Activated T-helper 9 cell treated with anti-CD3 and anti-CD28 coated beads, Interleukin-2, amount 50 U/mL, for 16 hours (primary cell): ENCODE data around the gene ADAT2.
"Not testable (repeated sequence)": the region's sequence is repeated elsewhere in the genome, so short reads cannot be mapped to it uniquely, and the experiment has no call there.

Source experiments
- DNase-seq: peaks from one replicate; pipeline ENCODE4 v3.0.0-alpha.2; 2020; ENCODE audit warnings: low read depth

ADAT2 gene

DNA sequence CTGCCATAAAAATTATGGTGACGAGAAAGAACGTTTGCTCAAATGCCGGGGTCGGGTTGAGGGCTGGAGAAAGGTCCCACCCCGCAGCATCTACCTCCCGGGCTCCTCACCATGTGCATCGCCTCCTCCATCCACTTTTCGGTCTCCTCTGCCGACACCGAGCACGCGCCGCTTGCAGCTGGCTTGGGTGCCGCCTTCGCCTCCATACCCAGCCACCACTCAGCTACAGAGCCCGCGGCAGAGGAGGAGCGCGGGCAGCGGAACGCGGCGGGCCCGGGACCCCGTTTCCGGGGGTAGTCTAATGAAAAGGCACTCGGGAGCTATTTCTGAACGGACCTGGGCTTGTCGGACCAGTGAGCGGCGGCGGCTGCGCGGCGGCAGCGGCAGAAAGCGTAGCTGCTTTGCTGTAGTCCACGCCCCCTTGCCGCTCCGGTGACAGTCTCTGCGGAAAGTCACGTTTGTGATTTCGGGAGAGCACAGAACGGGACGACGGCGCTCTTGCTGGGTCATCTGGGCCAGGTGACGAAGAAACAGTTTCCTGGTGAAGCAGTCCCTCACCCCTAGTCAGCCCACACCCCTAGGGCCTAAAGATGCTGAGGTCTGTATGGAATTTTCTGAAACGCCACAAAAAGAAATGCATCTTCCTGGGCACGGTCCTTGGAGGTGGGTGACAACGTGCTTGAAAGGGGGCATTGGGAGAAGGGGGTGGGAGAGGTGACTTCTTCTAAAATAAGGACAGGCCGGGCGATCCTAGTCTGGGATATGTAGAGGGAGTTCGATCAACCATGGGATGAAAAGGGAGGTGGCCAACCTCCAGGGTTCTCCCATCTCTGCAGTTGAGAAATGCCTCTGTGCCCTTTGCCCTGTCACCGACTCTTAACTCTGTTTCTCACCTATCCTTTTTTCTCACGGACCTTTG, at the start of gene ADAT2, which contains the start of gene PEX3:
TSS of gene ADAT2 (minus strand) at position 243 of the 919 bp plus-strand sequence. CDS start at position 206, 37 bp downstream.
TSS of gene PEX3 (plus strand) at position 353 of the 919 bp plus-strand sequence. CDS start at position 591, 238 bp downstream.
- peak; percentile 90 for DNase-seq

DNA sequence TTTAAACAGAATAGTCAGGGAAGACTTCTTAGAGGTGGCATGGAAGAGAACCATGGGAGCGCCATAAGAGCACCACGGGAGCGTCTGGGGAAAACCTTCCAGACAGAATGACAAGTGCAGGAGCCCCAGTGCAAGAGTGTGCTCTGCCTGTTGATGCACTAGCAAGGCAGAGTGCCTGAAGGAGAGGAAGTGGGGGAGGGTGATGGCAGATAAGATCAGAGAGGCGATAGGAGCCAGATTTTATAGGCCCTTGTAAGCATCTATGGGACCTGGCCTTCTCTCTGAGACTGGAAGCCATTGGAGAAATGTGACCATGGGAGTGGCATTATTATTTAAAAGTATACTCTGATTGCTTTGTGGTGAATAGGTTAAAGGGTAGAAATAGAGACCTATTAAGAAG, 47.9 kb upstream of the ADAT2 start:
- DNase-seq: no peak

DNA sequence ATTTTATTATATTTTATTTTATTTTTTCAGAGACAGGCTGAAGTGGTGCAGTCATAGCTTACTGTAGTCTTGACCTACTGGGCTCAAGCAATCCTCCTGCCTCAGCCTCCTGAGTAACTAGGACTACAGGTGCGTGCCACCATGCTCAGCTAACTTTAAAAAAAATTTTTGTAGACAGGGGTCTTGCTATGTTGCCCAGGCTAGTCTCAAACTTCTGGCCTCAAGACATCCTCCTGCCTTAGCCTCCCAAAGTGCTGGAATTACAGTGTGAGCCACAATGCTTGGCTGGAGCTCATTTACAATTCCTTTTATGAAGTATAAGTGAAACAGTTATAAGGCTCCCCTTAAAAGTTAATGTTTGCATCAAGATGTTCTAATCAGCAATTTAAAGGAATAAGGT, 46.5 kb upstream of the ADAT2 start:
- no peak for DNase-seq

DNA sequence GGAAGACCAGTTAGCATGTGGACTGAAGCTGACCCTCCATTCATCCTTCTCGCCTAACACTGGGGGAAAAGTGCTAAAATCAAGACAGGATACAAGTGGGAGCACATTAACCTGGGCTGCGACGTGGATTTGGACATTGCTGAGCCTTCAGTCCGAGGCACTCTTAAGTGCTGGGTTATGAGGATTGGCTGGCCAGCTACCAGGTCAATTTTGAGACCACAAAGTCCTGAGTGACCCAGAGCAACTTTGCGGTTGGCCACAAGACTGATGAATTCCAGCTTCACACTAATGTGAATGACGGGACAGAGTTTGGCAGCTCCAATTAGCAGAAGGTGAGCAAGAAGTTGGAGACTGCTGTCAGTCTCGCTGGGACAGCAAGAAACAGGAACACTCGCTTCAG, 40.3 kb upstream of the ADAT2 start:
- no peak for DNase-seq

DNA sequence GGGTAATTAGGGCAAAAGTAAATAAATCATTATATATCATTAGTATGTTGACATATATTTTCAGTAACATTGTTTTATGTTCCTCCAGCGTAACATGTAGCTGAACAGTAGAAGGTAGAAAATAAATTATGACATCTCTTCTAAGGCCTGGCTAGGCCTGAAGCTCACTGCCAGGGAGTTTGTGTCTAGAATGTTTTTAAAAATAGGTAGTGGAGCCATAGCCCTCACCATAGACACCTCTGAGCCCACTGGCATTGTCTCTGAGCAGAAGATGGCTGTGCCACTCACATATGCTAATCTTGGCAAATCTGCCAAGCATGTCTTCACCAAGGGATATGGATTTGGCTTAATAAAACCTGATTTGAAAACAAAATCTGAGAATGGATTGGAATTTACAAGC, 39.7 kb upstream of the ADAT2 start:
- DNase-seq: no peak

DNA sequence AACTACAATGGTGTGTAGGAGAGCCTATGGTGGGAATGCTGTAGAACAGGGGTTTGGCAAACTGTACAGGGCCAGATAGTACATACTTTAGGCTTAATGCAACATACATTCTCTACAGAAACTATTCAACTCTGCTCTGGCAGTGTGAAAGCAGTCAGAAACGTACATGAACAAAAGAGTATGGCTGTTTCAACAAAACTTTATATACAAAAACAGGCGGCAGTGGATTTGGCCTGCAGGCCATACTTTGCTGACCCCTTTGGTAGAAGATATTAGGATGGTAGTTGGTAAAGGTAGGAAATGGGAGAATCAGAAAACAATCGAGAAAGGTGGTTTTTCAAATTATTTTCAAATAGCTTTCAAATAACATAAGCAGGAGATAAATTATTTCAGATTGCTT, 36.3 kb upstream of the ADAT2 start:
- DNase-seq: no peak

DNA sequence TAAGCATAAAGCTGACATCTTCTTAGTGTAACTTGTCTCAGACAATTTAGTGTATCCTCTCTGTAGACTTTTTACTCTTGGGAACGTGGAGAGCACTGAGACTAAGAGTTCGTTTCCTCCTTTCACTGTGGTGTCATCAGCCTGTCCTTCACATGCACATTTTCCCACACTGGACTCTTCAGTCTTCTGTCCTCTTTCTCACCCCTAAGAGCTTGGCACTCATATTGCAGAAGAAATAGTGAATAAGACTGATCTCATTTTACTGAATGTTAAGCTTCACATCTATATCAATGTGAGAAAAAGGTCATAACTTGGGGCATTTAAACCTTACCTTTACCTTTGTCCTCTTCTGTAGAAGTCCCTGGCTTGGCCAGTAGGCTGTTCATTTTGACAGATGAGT, 35.5 kb upstream of the ADAT2 start:
- no peak for DNase-seq

DNA sequence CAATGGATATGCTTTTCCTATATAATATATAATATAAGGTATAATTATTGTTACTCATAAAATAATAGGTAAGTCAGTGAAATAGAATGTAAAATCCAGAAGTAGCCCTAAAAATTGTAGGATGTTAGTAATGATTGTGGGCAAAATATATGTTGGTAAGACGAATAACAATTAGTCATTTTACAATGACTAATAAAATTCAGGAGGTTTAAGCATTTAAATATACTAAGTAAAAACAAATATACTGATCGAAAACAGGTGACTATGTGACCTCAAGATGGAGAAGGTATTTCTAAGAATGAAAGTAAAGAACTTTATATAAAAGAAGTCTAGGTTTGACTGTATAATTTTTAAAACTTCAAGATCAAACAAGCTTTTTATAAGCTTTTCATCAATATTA, 32.1 kb upstream of the ADAT2 start:
- DNase-seq: no peak

DNA sequence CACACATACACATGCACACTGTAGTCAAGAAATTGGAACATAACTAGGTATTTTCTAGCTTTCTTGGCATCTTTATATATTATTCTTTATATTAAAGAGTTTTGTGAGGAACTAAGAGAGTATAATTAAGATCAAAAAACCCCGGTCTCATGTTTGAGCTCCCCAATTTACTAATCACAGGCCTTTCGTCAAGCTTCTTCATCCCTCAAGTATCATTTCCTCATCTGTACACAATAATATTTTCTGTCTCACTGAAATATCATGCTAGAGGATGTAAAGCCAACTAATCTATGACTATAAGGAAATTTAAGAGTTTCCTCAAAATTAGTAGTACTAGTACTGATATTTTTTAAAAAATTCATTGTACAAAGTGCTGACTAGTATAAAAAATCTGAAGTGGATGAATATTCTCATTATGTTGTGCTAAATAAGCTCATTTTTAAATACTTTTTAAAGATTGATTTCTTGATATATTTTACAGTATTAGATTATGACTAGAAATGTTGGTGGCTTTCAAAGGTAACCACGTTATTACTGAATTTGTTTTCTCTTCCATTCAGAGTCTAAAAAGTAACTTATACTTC, 28.1 kb upstream of the ADAT2 start:
- no peak for DNase-seq

DNA sequence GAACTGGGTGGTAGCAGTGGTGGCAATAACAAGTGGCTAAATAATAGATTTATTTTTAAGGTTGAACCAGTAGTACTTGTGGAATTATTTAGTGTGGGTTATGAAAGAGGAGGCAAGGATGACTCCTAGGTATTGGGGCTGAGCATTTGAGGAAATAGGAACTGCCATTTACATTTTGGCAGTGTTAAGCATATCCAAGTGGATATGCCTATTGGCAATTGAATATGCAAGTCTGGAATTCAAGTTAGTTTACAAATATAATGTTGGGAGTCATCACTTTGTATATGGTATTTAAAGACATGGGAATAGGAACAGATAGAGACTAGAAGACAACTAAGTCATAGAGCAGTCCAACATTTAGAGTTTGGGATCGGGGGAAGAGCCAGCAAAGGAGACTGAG, 26.1 kb upstream of the ADAT2 start:
- no peak for DNase-seq

DNA sequence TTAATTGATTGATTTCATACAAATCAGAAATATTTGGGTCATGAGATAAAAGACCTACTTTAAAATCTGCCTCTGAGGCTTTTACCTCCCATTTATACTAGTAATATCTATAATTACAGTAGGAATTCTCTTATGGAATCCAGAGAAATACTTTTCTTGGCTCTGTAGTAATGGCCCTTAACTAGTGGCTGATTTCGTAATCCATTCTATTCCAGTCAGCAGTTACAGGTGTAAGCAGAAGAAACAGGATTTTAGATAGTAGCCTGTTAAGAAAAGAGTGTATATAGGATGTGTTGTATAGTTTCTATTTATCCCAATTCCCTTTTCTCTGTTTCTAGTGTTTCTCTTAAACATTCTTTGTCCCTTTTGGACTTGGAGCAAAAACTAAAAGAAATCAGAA, 21.3 kb upstream of the ADAT2 start:
- DNase-seq: no peak

DNA sequence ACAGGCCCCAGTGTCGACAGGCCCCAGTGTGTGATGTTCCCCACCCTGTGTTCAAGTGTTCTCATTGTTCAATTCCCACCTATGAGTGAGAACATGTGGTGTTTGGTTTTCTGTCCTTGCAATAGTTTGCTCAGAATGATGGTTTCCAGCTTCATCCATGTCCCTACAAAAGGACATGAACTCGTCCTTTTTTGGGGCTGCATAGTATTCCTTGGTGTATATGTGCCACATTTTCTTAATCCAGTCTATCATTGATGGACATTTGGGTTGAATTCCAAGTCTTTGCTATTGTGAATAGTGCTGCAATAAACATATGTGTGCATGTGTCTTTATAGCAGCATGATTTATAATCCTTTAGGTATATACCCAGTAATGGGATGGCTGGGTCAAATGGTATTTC, 18.3 kb upstream of the ADAT2 start:
- not testable (repeated sequence) for DNase-seq

DNA sequence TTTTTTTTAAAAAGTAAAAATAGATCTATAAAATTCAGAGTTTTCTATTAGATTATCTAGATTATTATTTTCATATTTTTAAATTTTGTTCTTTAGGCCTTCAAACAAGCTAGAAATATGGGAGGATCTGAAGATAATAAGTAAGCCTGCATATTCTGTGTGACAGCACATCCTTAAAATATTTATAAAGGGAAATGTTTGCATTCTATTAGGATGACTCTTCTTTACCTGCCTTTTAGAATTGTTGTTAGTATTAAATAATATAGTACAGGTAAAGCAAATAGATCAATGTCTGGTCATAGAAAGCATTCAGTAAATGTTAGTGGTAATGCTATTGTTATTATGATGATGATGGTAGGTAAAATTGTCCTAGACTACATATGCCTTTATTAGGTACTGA, 17.5 kb upstream of the ADAT2 start:
- DNase-seq: no peak

DNA sequence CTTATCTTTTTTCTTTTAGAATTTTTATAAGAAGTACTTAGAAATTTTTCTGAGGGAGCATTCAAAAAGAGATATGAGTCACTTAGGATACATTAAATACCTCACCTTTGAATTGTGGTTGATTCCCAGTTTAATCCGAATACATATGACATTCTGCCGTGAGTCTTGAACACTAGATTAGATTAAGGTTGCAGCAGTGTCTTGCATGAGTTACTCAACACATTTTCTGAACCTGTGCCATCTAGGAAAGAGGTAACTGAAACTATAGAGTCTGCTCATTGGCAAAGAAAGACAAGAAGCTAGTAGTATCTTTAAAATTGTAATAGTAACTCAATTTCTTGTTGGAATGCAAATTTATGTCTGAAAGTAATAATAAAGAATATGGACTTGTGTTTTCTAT, 15.1 kb upstream of the ADAT2 start:
- DNase-seq: no peak

DNA sequence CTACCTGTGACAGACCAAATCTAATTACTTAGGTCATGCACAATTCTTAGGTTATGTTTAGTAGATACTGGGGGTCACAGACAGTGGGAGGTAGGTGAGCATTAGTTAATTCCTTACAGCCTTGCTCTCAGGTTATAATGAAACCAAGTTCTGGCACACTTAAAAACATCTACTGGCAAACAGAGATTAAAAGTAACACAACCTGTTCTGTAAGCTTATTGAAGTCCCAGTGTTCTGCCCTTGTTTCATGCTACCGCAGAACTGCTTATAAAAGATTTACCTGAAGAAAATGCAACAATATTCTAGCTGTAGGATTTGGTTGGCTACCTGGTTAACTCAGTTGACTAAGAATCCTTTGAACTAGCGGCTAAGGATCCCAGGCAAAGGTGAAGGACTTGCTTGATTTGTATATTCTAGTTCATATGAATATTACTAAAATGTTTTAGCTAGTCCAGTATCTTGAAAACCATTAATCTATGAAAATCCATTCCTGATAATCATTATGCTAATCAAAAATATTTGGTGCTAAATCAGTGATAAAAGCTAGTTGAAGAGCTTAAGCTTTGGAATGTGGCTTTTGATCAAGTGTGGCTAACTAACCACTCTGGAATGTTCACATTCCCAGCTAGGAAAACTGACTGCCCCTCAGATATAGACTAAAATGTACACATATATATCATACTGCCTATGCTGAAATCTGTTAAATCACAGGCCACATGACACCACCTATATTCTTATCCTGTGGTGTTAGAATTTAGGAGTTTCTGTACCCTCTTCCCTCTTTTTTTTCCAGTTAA, 7.3 kb upstream of the ADAT2 start:
- no peak for DNase-seq

DNA sequence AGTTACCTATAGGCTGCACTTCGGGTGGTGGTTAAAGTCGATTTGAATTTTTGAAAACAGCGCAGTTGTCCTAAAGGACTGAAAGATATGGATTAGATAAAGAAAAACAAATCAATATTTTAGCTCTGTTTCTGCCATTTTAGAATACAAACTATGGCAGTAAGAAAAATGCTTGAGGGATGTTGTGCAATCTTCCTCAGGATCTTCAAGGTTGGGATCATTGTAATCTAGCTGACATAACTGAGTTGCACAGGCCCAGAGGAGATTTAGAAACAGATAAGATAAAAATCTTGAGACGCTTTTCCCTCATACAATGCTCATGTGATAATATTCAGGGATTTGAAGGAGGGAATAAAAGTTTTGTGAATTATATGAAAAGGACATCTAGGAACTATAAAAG, 1.0 kb upstream of the ADAT2 start:
- no peak for DNase-seq

DNA sequence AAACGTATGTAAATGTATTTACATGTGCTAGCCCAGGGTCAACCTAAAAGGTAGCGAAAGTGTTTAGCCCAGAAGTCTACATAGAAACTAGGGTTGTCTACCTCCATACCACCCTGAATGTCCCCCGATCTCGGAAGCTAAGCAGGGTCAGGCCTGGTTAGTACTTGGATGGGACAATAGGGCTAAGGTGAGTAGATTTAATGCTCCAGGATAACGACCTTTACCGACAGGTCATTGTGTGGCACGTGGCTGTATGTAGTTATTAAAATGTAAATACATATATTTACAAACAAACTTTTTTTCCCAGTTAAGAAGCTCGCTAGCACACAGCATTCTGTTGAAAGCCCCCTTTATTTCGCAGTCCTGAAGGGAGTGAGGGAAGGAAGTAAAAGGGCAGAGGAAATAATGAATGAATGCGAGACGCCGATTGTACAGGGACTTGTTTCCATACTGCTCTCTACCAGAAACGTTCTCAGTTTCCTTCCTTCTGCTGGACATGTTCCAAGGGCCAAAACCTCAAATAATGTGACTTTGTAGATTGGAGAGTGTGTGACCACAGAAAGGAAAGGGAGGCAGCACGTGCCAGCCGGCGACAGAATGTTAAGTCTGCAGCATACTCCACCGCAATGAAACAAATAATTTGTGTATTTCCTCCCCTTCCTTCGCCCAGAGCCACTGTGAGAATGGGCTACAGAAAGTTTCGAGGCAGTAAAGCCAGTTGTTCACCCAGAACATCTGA, 612 bp downstream of the ADAT2 start:
- no peak for DNase-seq

DNA sequence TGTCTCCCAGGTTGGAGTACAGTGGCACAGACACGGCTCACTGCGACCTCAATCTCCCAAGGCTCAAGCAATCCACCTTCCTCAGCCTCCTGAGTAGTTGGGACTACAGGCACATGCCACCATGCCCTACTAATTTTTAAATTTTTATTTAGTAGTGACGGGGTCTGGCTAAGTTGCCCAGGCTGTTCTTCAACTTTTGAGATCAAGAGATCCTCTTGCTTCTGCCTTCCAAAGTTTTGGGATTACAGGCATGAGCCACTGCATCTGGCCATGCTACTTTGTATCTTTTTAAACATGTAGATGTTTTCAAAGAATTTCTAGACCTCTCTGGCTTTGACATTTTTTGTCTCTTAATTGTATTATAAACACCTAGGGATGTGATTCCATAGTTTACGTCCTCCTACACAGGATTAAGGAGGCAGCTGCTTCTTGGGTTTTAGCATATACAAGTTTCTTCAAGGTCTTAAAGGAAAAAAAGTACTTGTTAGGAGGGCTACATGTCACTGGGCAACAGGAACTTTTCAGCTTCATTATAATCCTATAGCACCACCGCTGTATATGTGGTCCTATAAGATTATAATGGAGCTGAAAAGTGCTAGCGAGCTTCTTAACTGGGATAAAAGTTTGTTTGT, 1.3 kb downstream of the ADAT2 start:
- DNase-seq: no peak

DNA sequence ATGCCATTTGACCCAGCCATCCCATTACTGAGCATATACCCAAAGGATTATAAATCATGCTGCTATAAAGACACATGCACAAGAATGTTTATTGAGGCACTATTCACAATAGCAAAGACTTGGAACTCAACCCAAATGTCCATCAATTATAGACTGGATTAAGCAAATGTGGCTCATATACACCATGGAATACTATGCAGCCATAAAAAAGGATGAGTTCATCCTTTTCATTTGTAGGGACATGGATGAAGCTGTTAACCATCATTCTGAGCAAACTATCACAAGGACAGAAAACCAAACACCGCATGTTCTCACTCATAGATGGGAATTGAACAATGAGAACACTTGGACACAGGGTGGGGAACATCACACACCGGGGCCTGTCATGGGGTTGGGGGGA, 2.6 kb downstream of the ADAT2 start:
- not testable (repeated sequence) for DNase-seq

DNA sequence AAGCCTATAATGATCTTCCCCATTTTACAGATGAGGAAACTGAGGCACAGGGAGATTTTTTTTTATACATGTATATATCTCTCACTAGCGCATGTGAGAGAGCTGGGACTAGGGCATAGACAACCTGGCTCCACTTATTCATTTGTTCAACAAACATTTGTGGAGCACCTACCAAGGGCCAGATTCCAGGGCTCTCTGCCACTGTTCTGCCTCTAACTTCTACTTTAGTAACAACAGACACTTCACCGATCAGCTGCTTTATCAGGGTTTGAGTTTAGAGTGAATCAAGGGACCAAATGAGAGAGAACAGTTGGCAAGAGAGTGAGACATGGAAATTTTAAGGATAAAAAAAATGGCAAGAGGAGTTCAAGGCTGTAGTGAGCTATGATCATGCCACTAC, 7.4 kb downstream of the ADAT2 start:
- no peak for DNase-seq

DNA sequence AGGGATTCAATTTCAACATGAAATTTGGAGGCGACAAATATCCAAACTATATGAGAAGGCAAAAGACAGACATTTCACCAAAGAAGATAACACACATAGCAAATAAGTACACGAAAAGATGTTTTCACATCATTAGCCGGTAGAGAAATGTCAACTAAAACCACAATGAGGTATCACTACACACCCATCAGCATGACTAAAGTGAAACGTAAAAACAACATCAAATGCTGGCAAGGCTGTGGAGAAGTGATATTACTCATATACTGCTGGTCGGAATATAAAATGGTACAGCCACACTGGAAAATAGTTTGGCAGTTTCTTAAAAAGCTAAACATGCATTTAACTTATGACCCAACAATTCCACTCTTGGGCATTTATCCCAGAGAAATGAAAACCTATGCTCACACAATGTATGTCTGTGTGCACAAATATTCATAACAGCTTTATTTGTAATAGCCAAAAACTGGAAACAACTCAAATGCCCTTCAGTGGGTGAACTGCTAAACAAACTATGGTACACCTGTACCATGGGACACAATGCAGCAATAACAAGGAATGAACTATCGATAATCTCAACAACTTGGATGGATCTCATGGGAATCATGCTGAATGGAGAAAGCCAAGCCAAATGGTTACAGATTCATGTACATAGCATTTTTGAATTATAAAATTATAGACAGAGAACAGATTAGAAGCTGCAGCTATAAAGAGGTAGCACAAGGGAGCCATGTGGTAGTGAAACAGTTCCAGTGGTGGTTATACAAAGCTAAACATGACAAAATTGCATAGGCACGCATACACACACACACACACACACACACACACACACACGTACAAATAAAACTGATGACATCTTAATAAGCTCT, 8.6 kb downstream of the ADAT2 start:
- no peak for DNase-seq
